ENCODE results near the gene SLC17A7. TPM values are rescaled to one million over a fixed set of nuclear protein-coding genes. Genes with fewer than 3 reads are reported as not detected.
A peak's percentile ranks its signal among the peaks of the same experiment; 100 is the strongest.

Gene SLC17A7
- total and polyA plus RNA-seq, 2 of the 4 experiments (the other 2 are of a cell fraction), result 0.03 TPM; not detected in 1

- peak within 1 kb of the TSS; percentile 92 for H3K14ac ChIP-seq (replicated peaks; ENCODE audit: low read depth, low read length)
- peak within 1 kb of the TSS; percentile 40 for H3K56ac ChIP-seq (ENCODE audit: extremely low read depth, insufficient read depth, low read length)
- H2BK20ac ChIP-seq (ENCODE audit: low read depth, low read length), result 0 out of 2 replicates have a peak within 1 kb of the TSS, but pooled peaks have one; percentile 48
- peak within 1 kb of the TSS; percentile 85 to 96 for H4K8ac ChIP-seq (ENCODE audit: low read depth in 2 of 2, low read length in 2 of 2)
- no peaks in the 10 kb centered on the region for H3K9me3 ChIP-seq (ENCODE audit: control insufficient read depth, insufficient read depth, low read length)
- ChIA-PET POLR2A (ENCODE audit: unreplicated experiment) (interaction anchor here (0.6 kb wide), 1 partner anchor 8 kb away, joined by 3 read pairs; no protein-coding TSS in a partner anchor), CTCF (interaction anchor here (0.6 to 1.3 kb wide), 5 partner anchors 15 to 375 kb away, joined by 3 to 5 read pairs (median 4); partner anchors contain the start of gene ALDH16A1)
- peak within 1 kb of the TSS; percentile 49 for H3K27ac ChIP-seq (ENCODE audit: insufficient read depth, low read length)
- peak within 1 kb of the TSS; percentile 59 for H3K4me3 ChIP-seq (ENCODE audit: insufficient read depth, low read depth, low read length)
- peak within 1 kb of the TSS; percentile 96 for H2AK9ac ChIP-seq (replicated peaks; ENCODE audit: low read depth, low read length, poor library complexity)
- peaks cover 11% of the 10 kb centered on the region; the same call in 1 of the 2 replicates for H3K4me1 ChIP-seq (ENCODE audit: control insufficient read depth, insufficient read depth, low read length)
- no peaks in the 10 kb centered on the region for H4K20me1 ChIP-seq (ENCODE audit: insufficient read depth, low read length)
- H4K5ac ChIP-seq (ENCODE audit: low read depth, low read length), result peak within 1 kb of the TSS; percentile 78
- peak within 1 kb of the TSS; percentile 58; the same call in 1 of the 3 replicates for H2BK15ac ChIP-seq (ENCODE audit: low read depth, low read length)
- H4K91ac ChIP-seq (ENCODE audit: insufficient read depth, low read depth, low read length), result peak within 1 kb of the TSS; percentile 81
- in situ Hi-C loops (cut with MboI; ENCODE audit: low sequenced_read_pairs), result no loop called here
- H2AFZ ChIP-seq (replicated peaks; ENCODE audit: low read length, poor library complexity), result peak within 1 kb of the TSS; percentile 96
- 13% methylated on average over 15 of the region's 33 CpGs; no CpG with 5 or more reads in 1 of the 2 experiments for WGBS, 2 experiments (ENCODE audit: extremely low coverage in 2 of 2, insufficient read length in 1 of 2)
- peak within 1 kb of the TSS; percentile 70 for H2BK120ac ChIP-seq (ENCODE audit: low read depth, low read length)
- H3K18ac ChIP-seq (ENCODE audit: low read depth, low read length), result peak within 1 kb of the TSS; percentile 65; the same call in 1 of the 2 replicates
- H2AK5ac ChIP-seq (ENCODE audit: low read depth, low read length), result peak within 1 kb of the TSS; percentile 99
- peak within 1 kb of the TSS; percentile 73 for H3K23ac ChIP-seq (ENCODE audit: low read depth, low read length)
- intact Hi-C loops (cut with micrococcal nuclease), result loop anchor here (1.0 kb wide), 2 partner anchors 73 to 96 kb away; no protein-coding TSS in a partner anchor
- no peaks in the 10 kb centered on the region for H3K27me3 ChIP-seq (ENCODE audit: control insufficient read depth, insufficient read depth, low read length)
- dilution Hi-C loops (cut with HindIII; ENCODE audit: low sequenced_read_pairs, unreplicated experiment), result no loop called here
- H3K4ac ChIP-seq (ENCODE audit: low read depth, low read length), result peak within 1 kb of the TSS; percentile 96
- peak within 1 kb of the TSS; percentile 82 for H3K9ac ChIP-seq (ENCODE audit: low read depth, low read length)
- ATAC-seq (ENCODE audit: low read depth) (peak; percentile 85), DNase-seq (peak; percentile 69)
- peaks cover 1% of the 10 kb centered on the region; the same call in 1 of the 2 replicates for H3K36me3 ChIP-seq (ENCODE audit: control insufficient read depth, insufficient read depth, low read length)
- H3K4me2 ChIP-seq (ENCODE audit: low read depth, low read length), result peak within 1 kb of the TSS; percentile 93
- H3K79me1 ChIP-seq (ENCODE audit: low read depth in 1 of 2, low read length in 2 of 2), result peaks cover 0 to 8% of the 10 kb centered on the region in 2 experiments; a peak in 2 of 4 replicates
- H3K9me1 ChIP-seq (ENCODE audit: insufficient read depth, low read length), result peaks cover 12% of the 10 kb centered on the region; the same call in 1 of the 2 replicates
- peak within 1 kb of the TSS; percentile 5 for H2BK5ac ChIP-seq (ENCODE audit: low read depth, low read length, poor library complexity, severe bottlenecking)
- BruUV-seq (replicated peaks), result no TSS peak
- peak; percentile 13; the same call in 1 of the 2 replicates for TF ChIP-seq BHLHE40 (IDR thresholded peaks at IDR 0.05; ENCODE audit: low read depth, low read length)
- TF ChIP-seq NFE2L2 (IDR thresholded peaks at IDR 0.05; ENCODE audit: low read depth, low read length), result no peak
- peak; percentile 72 for TF ChIP-seq MXI1 (IDR thresholded peaks at IDR 0.05; ENCODE audit: borderline replicate concordance, low read depth, low read length)
- TF ChIP-seq MAZ (IDR thresholded peaks at IDR 0.05; ENCODE audit: borderline replicate concordance, low read depth, low read length), result peak; percentile 87
- 0 out of 2 replicates have a peak, but pooled peaks have one; percentile 5 for TF ChIP-seq RFX5 (IDR thresholded peaks at IDR 0.05; ENCODE audit: low read depth, low read length)
- peak; percentile 69 for TF ChIP-seq RAD21 (IDR thresholded peaks at IDR 0.05; ENCODE audit: low read length)
- peak; percentile 97 for TF ChIP-seq CTCF (conservative IDR thresholded peaks at IDR 0.05; ENCODE audit: low read depth, low read length)
- TF ChIP-seq CHD1 (IDR thresholded peaks at IDR 0.05; ENCODE audit: low read depth, low read length), result no peak
- no peak for TF ChIP-seq MAFK (IDR thresholded peaks at IDR 0.05; ENCODE audit: low read depth, low read length)
- no peak for TF ChIP-seq CEBPB (IDR thresholded peaks at IDR 0.05; ENCODE audit: low read depth, low read length)
- no peak for TF ChIP-seq USF2 (IDR thresholded peaks at IDR 0.05; ENCODE audit: low read depth, low read length)
- peak; percentile 74 for TF ChIP-seq SMC3 (IDR thresholded peaks at IDR 0.05; ENCODE audit: low read depth, low read length)
- no peak for TF ChIP-seq RCOR1 (IDR thresholded peaks at IDR 0.05; ENCODE audit: insufficient replicate concordance, low read length)
Measured at GRCh38 chr19:49473868-49474541, 32.7 kb upstream of the SLC17A7 start, which contains the start of gene FLT3LG. Gene FLT3LG, plus strand, starts transcription at chr19:49474215. Its CDS starts 425 bp downstream, at chr19:49474640.

Data from IMR-90 (cell line).